Body of pancreas (tissue), 4 donors: ENCODE data around the gene KLF1. TPM values are rescaled to one million over a fixed set of nuclear protein-coding genes. Genes with fewer than 3 reads are reported as not detected.

Experiments used
- ATAC-seq: fragments of 150-250 bp; one replicate; pipeline ENCODE4 v1.9.1; 2016
- DNase-seq, 4 donors: peaks; one replicate each; pipeline ENCODE4 v3.0.0-alpha.2; 2019
- H3K27ac ChIP-seq, 4 donors: fragments of 200-600 bp; sonication (generic); 1 replicate in 3 of 4; 2 replicates in 1 of 4; pipeline versions ENCODE4 v1.5.1 to v1.6.1; 2016 to 2019; ENCODE audit warnings: mild to moderate bottlenecking in 1 of 4, mixed read lengths in 1 of 4, moderate library complexity in 1 of 4
- H3K27me3 ChIP-seq, 2 donors: fragments of 200-600 bp; sonication (generic); one replicate each; pipeline ENCODE4 v1.6.0; 2016; ENCODE audit warnings: mild to moderate bottlenecking in 1 of 2
- H3K36me3 ChIP-seq, 2 donors: fragments of 200-600 bp; sonication (generic); replicated peaks in 1 of 2; 2 replicates each; pipeline ENCODE4 v1.5.1; 2016; ENCODE audit warnings: low read depth in 2 of 2; ENCODE audit not compliant: insufficient read depth in 1 of 2
- H3K4me1 ChIP-seq: fragments of 200-600 bp; sonication (generic); one replicate; pipeline ENCODE4 v1.6.0; 2016
- H3K4me3 ChIP-seq, 2 donors: fragments of 200-600 bp; sonication (generic); 1 replicate in 1 of 2; 2 replicates in 1 of 2; pipeline ENCODE4 v1.5.1; 2016 to 2019
- H3K9me3 ChIP-seq, 3 donors: fragments of 200-600 bp; sonication (generic); 1 replicate in 2 of 3; 2 replicates in 1 of 3; pipeline ENCODE4 v1.5.1; 2016
- POLR2A ChIP-seq, 3 donors: fragments of 450-650 bp; IDR thresholded peaks; one replicate each; pipeline ENCODE4 v1.6.1; 2016; ENCODE audit warnings: antibody characterized with exemption in 3 of 3, mild to moderate bottlenecking in 2 of 3
- WGBS, 2 donors: methylation state at CpG; one replicate each; pipeline ENCODE4 v1.1.5; 2017; 5-methylcytosine and 5-hydroxymethylcytosine counted together
- intact Hi-C: fragments of 100-400 bp; cut with DNase I; formaldehyde crosslinking; loops from one replicate; pipeline ENCODE4 v1.15.1; 2023
- total RNA-seq, 2 donors: library from RNA; depleted of rRNA; stranded (reverse); fragments of >200 nt; gene quantifications; one replicate each; pipeline ENCODE4 v1.1.0, GENCODE V29; 2016
- TF ChIP-seq, protein P1 (sequence below), 7 experiments: fragments of 450-650 bp in 4 of 7; fragments of 200-600 bp in 3 of 7; sonication (generic) in 3 of 7; IDR thresholded peaks; one replicate each; pipeline ENCODE4 v1.5.1; 2016 to 2019; ENCODE audit warnings: antibody characterized with exemption in 7 of 7

KLF1 gene
- total RNA-seq, result not detected

DNA sequence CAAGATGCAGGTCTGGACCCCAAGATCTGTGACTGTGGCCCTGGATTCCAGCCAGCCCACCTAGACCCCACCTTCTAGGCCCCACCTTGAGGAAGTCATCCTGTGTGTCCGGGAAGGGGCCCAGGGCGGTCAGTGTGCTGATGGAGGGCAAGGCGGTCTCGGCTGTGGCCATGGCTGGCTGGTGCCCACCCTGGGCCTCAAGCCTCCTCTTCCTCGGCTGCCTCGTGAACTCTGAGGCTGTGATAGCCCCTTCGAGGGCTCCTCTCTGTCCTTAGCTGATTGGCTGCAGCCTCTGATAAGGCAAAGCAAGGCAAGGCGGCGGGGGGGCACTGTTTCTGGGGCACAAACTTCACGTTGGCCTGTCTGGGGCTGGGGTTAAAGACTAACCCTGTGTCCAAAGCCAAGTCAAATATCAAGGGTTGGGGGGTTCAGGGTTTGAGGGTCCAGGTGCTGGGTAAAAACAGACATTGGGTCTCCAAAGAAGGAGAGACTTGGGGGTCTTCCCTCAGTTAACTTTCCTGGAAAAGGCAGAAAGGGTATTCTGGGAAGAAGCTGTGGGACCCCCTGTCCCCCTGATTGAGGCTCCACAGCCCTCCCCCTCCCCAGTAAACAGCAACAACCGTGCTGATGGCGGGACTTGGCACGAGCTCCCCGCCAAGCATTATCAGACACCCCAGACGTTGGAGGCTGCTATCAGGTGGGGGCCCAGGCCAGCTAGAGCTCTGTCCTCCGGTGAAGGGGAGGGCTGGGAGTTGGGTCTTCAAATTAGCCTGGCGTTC lies at the start of gene KLF1:
Gene KLF1, minus strand, starts transcription at position 233 of the 779 bp plus-strand sequence. Its CDS starts 61 bp downstream, at position 172.
- DNase-seq, result no peak
- ATAC-seq, result no peak
- Histone ChIP-seq H3K4me1 (peaks cover 31% of the 10 kb centered on the region), H3K9me3 (peaks cover 0 to 6% (median 0%) of the 10 kb centered on the region in 3 donors), H3K4me3 (no peak within 1 kb of the TSS), H3K27ac (peak within 1 kb of the TSS in 1 of 4 donors; percentile 52), H3K27me3 (no peaks in the 10 kb centered on the region), H3K36me3 (no peaks in the 10 kb centered on the region)
- intact Hi-C loops, result no loop called here
- WGBS, 2 donors, result 59 to 76% methylated on average over 14 to 17 of the region's 17 CpGs
- TF ChIP-seq, protein P1, sequence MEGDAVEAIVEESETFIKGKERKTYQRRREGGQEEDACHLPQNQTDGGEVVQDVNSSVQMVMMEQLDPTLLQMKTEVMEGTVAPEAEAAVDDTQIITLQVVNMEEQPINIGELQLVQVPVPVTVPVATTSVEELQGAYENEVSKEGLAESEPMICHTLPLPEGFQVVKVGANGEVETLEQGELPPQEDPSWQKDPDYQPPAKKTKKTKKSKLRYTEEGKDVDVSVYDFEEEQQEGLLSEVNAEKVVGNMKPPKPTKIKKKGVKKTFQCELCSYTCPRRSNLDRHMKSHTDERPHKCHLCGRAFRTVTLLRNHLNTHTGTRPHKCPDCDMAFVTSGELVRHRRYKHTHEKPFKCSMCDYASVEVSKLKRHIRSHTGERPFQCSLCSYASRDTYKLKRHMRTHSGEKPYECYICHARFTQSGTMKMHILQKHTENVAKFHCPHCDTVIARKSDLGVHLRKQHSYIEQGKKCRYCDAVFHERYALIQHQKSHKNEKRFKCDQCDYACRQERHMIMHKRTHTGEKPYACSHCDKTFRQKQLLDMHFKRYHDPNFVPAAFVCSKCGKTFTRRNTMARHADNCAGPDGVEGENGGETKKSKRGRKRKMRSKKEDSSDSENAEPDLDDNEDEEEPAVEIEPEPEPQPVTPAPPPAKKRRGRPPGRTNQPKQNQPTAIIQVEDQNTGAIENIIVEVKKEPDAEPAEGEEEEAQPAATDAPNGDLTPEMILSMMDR (IDR thresholded peaks at IDR 0.05), result no peak
- no peak for TF ChIP-seq POLR2A (IDR thresholded peaks at IDR 0.05)

GRCh38 chr19:12936582-12936981 lies 49.6 kb upstream of the KLF1 start:
- TF ChIP-seq POLR2A (IDR thresholded peaks at IDR 0.05), result no peak
- TF ChIP-seq, protein P1 (IDR thresholded peaks at IDR 0.05), result no peak
- no peaks in the 10 kb centered on the region for H3K9me3 ChIP-seq
- no peaks in the 10 kb centered on the region for H3K27me3 ChIP-seq
- no peak for ATAC-seq
- WGBS, 2 donors, result 63 to 70% methylated on average over 6 to 7 of the region's 7 CpGs
- intact Hi-C loops, result no loop called here
- no peak overlapping the region for H3K4me3 ChIP-seq
- peaks cover 50% of the 10 kb centered on the region for H3K4me1 ChIP-seq
- H3K27ac ChIP-seq, result no peak overlapping the region
- no peak for DNase-seq
- H3K36me3 ChIP-seq, result peaks cover under 1 to 8% of the 10 kb centered on the region in 2 donors

DNA sequence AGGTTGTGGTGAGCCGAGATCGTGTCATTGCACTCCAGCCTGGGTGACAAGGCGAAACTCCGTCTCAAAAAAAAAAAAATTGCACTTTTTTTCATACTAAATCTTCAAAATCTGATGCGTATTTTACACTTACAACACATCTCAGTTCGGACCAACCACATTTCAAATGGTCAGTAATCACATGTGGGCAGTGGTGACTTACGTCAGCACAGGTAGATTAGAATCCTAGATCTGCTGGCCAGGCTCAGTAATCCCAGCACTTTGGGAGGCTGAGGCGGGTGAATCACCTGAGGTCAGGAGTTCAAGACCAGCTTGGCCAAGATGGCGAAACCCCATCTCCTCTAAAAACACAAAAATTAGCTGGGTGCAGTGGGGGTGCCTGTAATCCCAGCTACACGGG lies 48.1 kb upstream of the KLF1 start:
- Histone ChIP-seq H3K4me1 (peaks cover 37% of the 10 kb centered on the region), H3K4me3 (no peak overlapping the region), H3K36me3 (no peaks in the 10 kb centered on the region), H3K27me3 (no peaks in the 10 kb centered on the region), H3K27ac (no peak overlapping the region), H3K9me3 (no peaks in the 10 kb centered on the region)
- ATAC-seq (no peak), DNase-seq (no peak)
- intact Hi-C loops, result no loop called here
- TF ChIP-seq POLR2A (IDR thresholded peaks at IDR 0.05), result no peak
- WGBS, 2 donors, result 87 to 91% methylated on average over 10 of the region's 10 CpGs

DNA sequence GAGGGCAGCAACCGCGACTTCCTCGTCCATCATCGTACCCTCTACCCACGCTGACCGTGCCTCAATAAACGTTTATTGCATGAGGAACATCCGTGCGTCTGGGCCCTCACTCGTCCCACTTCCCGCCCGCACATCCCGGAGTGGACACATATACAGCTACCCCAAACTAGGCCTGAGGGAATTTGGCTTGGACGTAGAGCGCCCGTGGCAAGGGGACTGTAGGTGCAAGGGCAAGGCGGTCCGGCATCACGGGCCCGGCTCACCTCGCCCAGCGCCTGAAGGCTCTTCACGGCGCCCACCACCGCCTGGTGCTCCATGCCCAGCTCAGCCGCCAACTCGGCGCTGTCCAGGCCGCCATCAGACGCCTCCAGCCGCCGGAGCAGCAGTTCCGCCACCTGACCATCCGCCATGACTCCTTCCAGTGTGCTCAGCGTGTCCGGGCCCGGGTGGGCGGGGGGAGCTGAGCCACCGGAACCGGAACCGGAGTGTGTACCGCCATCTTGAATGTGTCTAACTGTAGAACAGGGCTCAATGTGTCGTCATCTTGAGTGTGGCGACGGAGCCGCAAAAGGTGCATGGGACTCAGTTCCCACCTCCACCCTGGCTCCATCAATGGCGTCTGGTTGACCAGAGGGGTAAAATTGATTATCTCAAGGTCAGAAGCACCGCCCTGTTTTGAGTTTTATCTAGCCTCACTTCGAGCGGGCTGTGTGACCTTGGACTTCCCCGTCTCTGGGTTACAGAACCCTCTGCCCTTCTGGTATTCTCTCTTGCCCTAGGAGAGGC lies 46.5 kb upstream of the KLF1 start, which contains the start of gene FARSA:
Gene FARSA, minus strand, starts transcription at position 425 of the 786 bp plus-strand sequence. Its CDS starts 15 bp downstream, at position 410.
- Histone ChIP-seq H3K4me1 (peaks cover 30% of the 10 kb centered on the region), H3K27ac (peak within 1 kb of the TSS; percentile 62 to 84 (median 74)), H3K27me3 (no peaks in the 10 kb centered on the region), H3K9me3 (no peaks in the 10 kb centered on the region), H3K4me3 (peak within 1 kb of the TSS; percentile 77 to 97), H3K36me3 (peaks cover 0 to 1% of the 10 kb centered on the region in 2 donors)
- peak; percentile 56 to 81 (median 76) for TF ChIP-seq POLR2A (IDR thresholded peaks at IDR 0.05)
- TF ChIP-seq, protein P1 (IDR thresholded peaks at IDR 0.05), result no peak
- DNase-seq, result peak; percentile 93 to 95 (median 94)
- ATAC-seq, result peak; percentile 78
- intact Hi-C loops, result no loop called here
- 0% methylated on average over 10 to 51 of the region's 51 CpGs for WGBS, 2 donors
